NCI-H1092 treated with DMSO at 0.1 percent for 48 hours (cell line): ENCODE measurements around the gene S100A12.

Experiments used
- DNase-seq: peaks from one replicate; lab custom pipeline; 2025; lab: John Stamatoyannopoulos, UW

S100A12 gene

GRCh38 chr1:153397051-153397923 is 21.9 kb upstream of the S100A12 start:
- DNase-seq: no peak

GRCh38 chr1:153396461-153396860 is 21.0 kb upstream of the S100A12 start:
- DNase-seq: no peak

GRCh38 chr1:153395776-153396175 is 20.4 kb upstream of the S100A12 start:
- no peak for DNase-seq

GRCh38 chr1:153395136-153395685 is 19.8 kb upstream of the S100A12 start:
- no peak for DNase-seq

- no peak for DNase-seq
These were observed 19.0 kb upstream of the S100A12 start for GRCh38 chr1:153394391-153394790.

GRCh38 chr1:153393926-153394325 is 18.5 kb upstream of the S100A12 start:
- DNase-seq: no peak

GRCh38 chr1:153392822-153393221 is 17.4 kb upstream of the S100A12 start:
- DNase-seq: no peak

GRCh38 chr1:153392258-153392657 is 16.8 kb upstream of the S100A12 start:
- DNase-seq: no peak

- no peak for DNase-seq
These were observed 15.7 kb upstream of the S100A12 start, which contains the start of gene S100A8 for GRCh38 chr1:153390938-153391710. Gene S100A8, minus strand, starts transcription at chr1:153391073. Its CDS starts 538 bp downstream, at chr1:153390535.

- DNase-seq: no peak
These were observed 14.8 kb upstream of the S100A12 start for GRCh38 chr1:153389973-153390879.

- no peak for DNase-seq
These were observed 14.0 kb upstream of the S100A12 start for GRCh38 chr1:153389401-153389800.

GRCh38 chr1:153387785-153388184 is 12.4 kb upstream of the S100A12 start:
- no peak for DNase-seq

GRCh38 chr1:153387001-153387400 is 11.6 kb upstream of the S100A12 start:
- DNase-seq: no peak

GRCh38 chr1:153386500-153386901 is 11.1 kb upstream of the S100A12 start:
- no peak for DNase-seq

- no peak for DNase-seq
These were observed 9.6 kb upstream of the S100A12 start for GRCh38 chr1:153384958-153385580.

- no peak for DNase-seq
These were observed 5.3 kb upstream of the S100A12 start for GRCh38 chr1:153380711-153381110.

- DNase-seq: no peak
These were observed 4.2 kb upstream of the S100A12 start for GRCh38 chr1:153379591-153379990.

- no peak for DNase-seq
These were observed 1.4 kb downstream of the S100A12 start for GRCh38 chr1:153374071-153374470.

GRCh38 chr1:153372571-153372970 is 2.9 kb downstream of the S100A12 start:
- DNase-seq: no peak

GRCh38 chr1:153371231-153371630 is 4.2 kb downstream of the S100A12 start:
- DNase-seq: no peak

- DNase-seq: no peak
These were observed 5.3 kb downstream of the S100A12 start for GRCh38 chr1:153370146-153370545.
